PFSK-1 (cell line): Measurements from ENCODE around the gene ATG16L1.

ENCODE experiments used
- FOXP2 ChIP-seq: optimal IDR thresholded peaks from 2 replicates; pipeline ENCODE3; 2011; ENCODE audit warnings: borderline replicate concordance, control low read depth, inconsistent platforms; ENCODE audit not compliant: insufficient read depth; ENCODE audit errors: extremely low read length, extremely low read depth
- POLR2AphosphoS5 ChIP-seq: IDR thresholded peaks from 2 replicates; pipeline ENCODE4 v1.6.1; 2012; ENCODE audit warnings: low read depth, mild to moderate bottlenecking, control low read depth, low read length, moderate library complexity
- REST ChIP-seq, 2 experiments: IDR thresholded peaks; 2 replicates each; pipeline versions ENCODE4 v1.6.1 to v1.8.0; 2011 to 2012; ENCODE audit warnings: low read depth in 2 of 2, low read length in 2 of 2, control low read depth in 1 of 2, inconsistent platforms in 1 of 2, mild to moderate bottlenecking in 1 of 2, moderate library complexity in 1 of 2; ENCODE audit not compliant: insufficient read depth in 1 of 2
- SIN3A ChIP-seq: IDR thresholded peaks from 2 replicates; pipeline ENCODE4 v1.6.1; 2012; ENCODE audit warnings: mild to moderate bottlenecking, low read length, moderate library complexity, borderline replicate concordance; ENCODE audit not compliant: insufficient read depth
- TAF1 ChIP-seq: IDR thresholded peaks from 2 replicates; pipeline ENCODE4 v1.6.1; 2012; ENCODE audit warnings: low read length, control low read depth, borderline replicate concordance; ENCODE audit not compliant: insufficient read depth

The ATG16L1 gene

DNA sequence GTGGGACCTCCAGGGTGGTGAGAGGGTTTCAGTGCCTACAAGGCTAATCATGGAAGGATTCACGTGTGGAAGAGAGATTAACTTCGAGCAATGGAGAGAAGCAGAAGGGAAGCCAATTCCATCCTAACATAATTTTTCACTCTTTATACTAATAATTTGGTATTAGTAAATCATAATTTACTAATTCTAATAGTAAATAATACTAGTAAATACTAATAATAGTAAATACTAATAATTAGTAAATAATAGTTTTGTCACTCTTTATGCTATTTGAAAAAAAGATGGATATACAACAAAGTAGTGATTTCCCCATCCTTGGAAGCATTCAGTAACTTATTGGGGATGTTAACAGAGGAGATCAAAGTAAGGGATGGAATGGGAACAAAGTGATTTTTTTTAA lies 49.8 kb downstream of the ATG16L1 start:
- TF ChIP-seq SIN3A (no peak), TAF1 (no peak), POLR2AphosphoS5 (no peak), REST (IDR thresholded peaks at IDR 0.05; ENCODE audit: insufficient read depth in 1 of 2, low read depth in 2 of 2, low read length in 2 of 2) (no peak), FOXP2 (no peak)

- TF ChIP-seq FOXP2 (no peak), POLR2AphosphoS5 (no peak), REST (IDR thresholded peaks at IDR 0.05; ENCODE audit: insufficient read depth in 1 of 2, low read depth in 2 of 2, low read length in 2 of 2) (no peak), SIN3A (no peak), TAF1 (no peak)
Measured at GRCh38 chr2:233301811-233302210, 50.3 kb downstream of the ATG16L1 start.

- TF ChIP-seq SIN3A (no peak), REST (IDR thresholded peaks at IDR 0.05; ENCODE audit: insufficient read depth in 1 of 2, low read depth in 2 of 2, low read length in 2 of 2) (no peak), FOXP2 (no peak), TAF1 (no peak), POLR2AphosphoS5 (no peak)
Measured at GRCh38 chr2:233303252-233303651, 51.8 kb downstream of the ATG16L1 start.

- TF ChIP-seq REST (IDR thresholded peaks at IDR 0.05; ENCODE audit: insufficient read depth in 1 of 2, low read depth in 2 of 2, low read length in 2 of 2), result no peak
- no peak for TF ChIP-seq FOXP2
- TF ChIP-seq POLR2AphosphoS5, result no peak
- no peak for TF ChIP-seq TAF1
- TF ChIP-seq SIN3A, result no peak
Measured at GRCh38 chr2:233307565-233307964, 56.1 kb downstream of the ATG16L1 start, which contains the start of gene SAG. Gene SAG, plus strand, starts transcription at chr2:233307816. Its CDS starts 1,374 bp downstream, at chr2:233309190.

GRCh38 chr2:233311241-233311926 lies 59.9 kb downstream of the ATG16L1 start:
- TF ChIP-seq FOXP2 (no peak), SIN3A (no peak), TAF1 (no peak), POLR2AphosphoS5 (no peak), REST (IDR thresholded peaks at IDR 0.05; ENCODE audit: insufficient read depth in 1 of 2, low read depth in 2 of 2, low read length in 2 of 2) (no peak)
